ENCODE results near the gene NUDT22.

- TF ChIP-seq CTCF (IDR thresholded peaks at IDR 0.05; ENCODE audit: low read depth, low read length, poor library complexity, severe bottlenecking) (peak; percentile 14), EZH2phosphoT487 (IDR thresholded peaks at IDR 0.05; ENCODE audit: borderline replicate concordance, low read length) (no peak)
Measured at GRCh38 chr11:64241491-64242374, 15.7 kb downstream of the NUDT22 start.

Data from DOHH2 (cell line).